Activated naive CD8-positive, alpha-beta T cell treated with anti-CD3 and anti-CD28 coated beads, Interleukin-2, amount 10 ng/mL, durations not matched to agents 7 days and 5 days (primary cell): ENCODE measurements around the gene IGF2R. TPM values are rescaled to one million over a fixed set of nuclear protein-coding genes. Genes with fewer than 3 reads are reported as not detected.

Experiments
- ATAC-seq: fragments of 150-1000 bp; cut with Tn5 transposase; one replicate; pipeline ENCODE4 v1.10.0; 2021; ENCODE audit warnings: low read depth, moderate library complexity
- POLR2A ChIA-PET: fragments of 350-600 bp; sonication (Branson Sonifier 250); formaldehyde crosslinking; loops from one replicate; lab custom pipeline; 2021; ENCODE audit warnings: antibody characterized with exemption; lab: Charles Lee
- DNase-seq: peaks from one replicate; pipeline ENCODE4 v3.0.0; 2021
- H3K27ac Mint-ChIP-seq: one replicate; pipeline ENCODE4 v1.8.0; 2022; ENCODE audit warnings: mild to moderate bottlenecking, mixed read lengths
- H3K27me3 Mint-ChIP-seq: one replicate; pipeline ENCODE4 v1.8.0; 2022; ENCODE audit warnings: mild to moderate bottlenecking, moderate library complexity, mixed read lengths
- H3K36me3 Mint-ChIP-seq: one replicate; pipeline ENCODE4 v1.8.0; 2021; ENCODE audit warnings: mild to moderate bottlenecking, mixed read lengths
- H3K4me1 Mint-ChIP-seq: one replicate; pipeline ENCODE4 v1.8.0; 2021; ENCODE audit warnings: mixed read lengths
- H3K4me3 Mint-ChIP-seq: one replicate; pipeline ENCODE4 v1.8.0; 2022; ENCODE audit warnings: mild to moderate bottlenecking, moderate library complexity, mixed read lengths
- H3K9me3 Mint-ChIP-seq: one replicate; pipeline ENCODE4 v1.8.0; 2021; ENCODE audit warnings: mixed read lengths
- total RNA-seq, 2 experiments: library from RNA; stranded (reverse); gene quantifications; one replicate each; pipeline ENCODE4 v1.2.3, GENCODE V29; 2021

IGF2R gene
- total RNA-seq, 2 experiments from 2014 or later = 75.0 to 77.7 TPM

- Mint-ChIP-seq H3K4me1 (peaks cover 53% of the 10 kb centered on the region), H3K9me3 (peaks cover 3% of the 10 kb centered on the region), H3K4me3 (peak overlapping the region; percentile 72), H3K36me3 (peaks cover 53% of the 10 kb centered on the region), H3K27me3 (no peaks in the 10 kb centered on the region), H3K27ac (peak overlapping the region; percentile 90)
- ATAC-seq (peak; percentile 23), DNase-seq (peak; percentile 39)
- POLR2A ChIA-PET = interaction anchor here (1.0 to 4.2 kb wide), 5 partner anchors 25 to 46 kb away, joined by 3 to 48 read pairs (median 4); partner anchors contain the start of gene IGF2R
These were observed 45.3 kb downstream of the IGF2R start for GRCh38 chr6:160013987-160014868.

GRCh38 chr6:160014869-160015182 is 45.9 kb downstream of the IGF2R start:
- no peaks in the 10 kb centered on the region for H3K27me3 Mint-ChIP-seq
- DNase-seq = no peak
- peaks cover 55% of the 10 kb centered on the region for H3K4me1 Mint-ChIP-seq
- peak overlapping the region; percentile 72 for H3K4me3 Mint-ChIP-seq
- no peak for ATAC-seq
- peaks cover 55% of the 10 kb centered on the region for H3K36me3 Mint-ChIP-seq
- POLR2A ChIA-PET = interaction anchor here (1.0 to 4.2 kb wide), 5 partner anchors 25 to 47 kb away, joined by 3 to 48 read pairs (median 4); partner anchors contain the start of gene IGF2R
- peaks cover 3% of the 10 kb centered on the region for H3K9me3 Mint-ChIP-seq
- peak overlapping the region; percentile 90 for H3K27ac Mint-ChIP-seq

GRCh38 chr6:160015778-160016684 is 47.1 kb downstream of the IGF2R start:
- H3K4me1 Mint-ChIP-seq = peaks cover 55% of the 10 kb centered on the region

GRCh38 chr6:160022101-160022500 is 53.2 kb downstream of the IGF2R start:
- Mint-ChIP-seq H3K36me3 (peaks cover 28% of the 10 kb centered on the region), H3K4me1 (peaks cover 19% of the 10 kb centered on the region), H3K27ac (no peak overlapping the region), H3K27me3 (no peaks in the 10 kb centered on the region), H3K4me3 (no peak overlapping the region), H3K9me3 (peaks cover 3% of the 10 kb centered on the region)
- no peak for DNase-seq
- POLR2A ChIA-PET = no interaction called here
- no peak for ATAC-seq

More at GRCh38 chr6:160015778-160016684, 47.1 kb downstream of the IGF2R start:
- Mint-ChIP-seq H3K4me3 (peak overlapping the region; percentile 72), H3K9me3 (peaks cover 3% of the 10 kb centered on the region), H3K27me3 (no peaks in the 10 kb centered on the region), H3K36me3 (peaks cover 51% of the 10 kb centered on the region), H3K27ac (peak overlapping the region; percentile 90)
- DNase-seq (peak; percentile 75), ATAC-seq (peak; percentile 81)
- POLR2A ChIA-PET = interaction anchor here (0.6 to 4.2 kb wide), 7 partner anchors 9 to 446 kb away, joined by 3 to 48 read pairs (median 3); partner anchors contain the start of genes IGF2R and WTAP

GRCh38 chr6:160022793-160023192 is 53.9 kb downstream of the IGF2R start:
- DNase-seq (no peak), ATAC-seq (no peak)
- no peak overlapping the region for H3K27ac Mint-ChIP-seq
- POLR2A ChIA-PET = no interaction called here
- H3K4me3 Mint-ChIP-seq = no peak overlapping the region
- H3K4me1 Mint-ChIP-seq = peaks cover 16% of the 10 kb centered on the region
- H3K9me3 Mint-ChIP-seq = peaks cover 3% of the 10 kb centered on the region
- no peaks in the 10 kb centered on the region for H3K27me3 Mint-ChIP-seq
- H3K36me3 Mint-ChIP-seq = peaks cover 25% of the 10 kb centered on the region

- ATAC-seq (no peak), DNase-seq (no peak)
- POLR2A ChIA-PET = interaction anchor here (1.1 kb wide), 1 partner anchor 54 kb away, joined by 3 read pairs; no protein-coding TSS in a partner anchor
- H3K36me3 Mint-ChIP-seq = peaks cover 23% of the 10 kb centered on the region
- H3K27ac Mint-ChIP-seq = no peak overlapping the region
- H3K4me3 Mint-ChIP-seq = no peak overlapping the region
- H3K4me1 Mint-ChIP-seq = peaks cover 13% of the 10 kb centered on the region
- no peaks in the 10 kb centered on the region for H3K27me3 Mint-ChIP-seq
- H3K9me3 Mint-ChIP-seq = no peaks in the 10 kb centered on the region
These were observed 55.3 kb downstream of the IGF2R start for GRCh38 chr6:160024152-160024551.

- H3K27me3 Mint-ChIP-seq = no peaks in the 10 kb centered on the region
- ATAC-seq (no peak), DNase-seq (no peak)
- no peaks in the 10 kb centered on the region for H3K9me3 Mint-ChIP-seq
- H3K4me3 Mint-ChIP-seq = no peak overlapping the region
- H3K36me3 Mint-ChIP-seq = peaks cover 31% of the 10 kb centered on the region
- POLR2A ChIA-PET = no interaction called here
- H3K4me1 Mint-ChIP-seq = peaks cover 12% of the 10 kb centered on the region
- H3K27ac Mint-ChIP-seq = no peak overlapping the region
These were observed 58.2 kb downstream of the IGF2R start for GRCh38 chr6:160027076-160027475.

GRCh38 chr6:160027931-160028330 is 59.0 kb downstream of the IGF2R start:
- Mint-ChIP-seq H3K36me3 (peaks cover 37% of the 10 kb centered on the region), H3K9me3 (no peaks in the 10 kb centered on the region), H3K27me3 (no peaks in the 10 kb centered on the region), H3K27ac (peak overlapping the region; percentile 78), H3K4me1 (peaks cover 13% of the 10 kb centered on the region), H3K4me3 (no peak overlapping the region)
- POLR2A ChIA-PET = no interaction called here
- ATAC-seq (no peak), DNase-seq (no peak)

- Mint-ChIP-seq H3K36me3 (peaks cover 44% of the 10 kb centered on the region), H3K4me1 (peaks cover 13% of the 10 kb centered on the region), H3K9me3 (no peaks in the 10 kb centered on the region), H3K27me3 (no peaks in the 10 kb centered on the region), H3K27ac (peak overlapping the region; percentile 78), H3K4me3 (no peak overlapping the region)
- ATAC-seq (peak; percentile 72), DNase-seq (no peak)
- POLR2A ChIA-PET = no interaction called here
These were observed 59.8 kb downstream of the IGF2R start for GRCh38 chr6:160028487-160029275.

GRCh38 chr6:160029525-160029924 is 60.6 kb downstream of the IGF2R start:
- POLR2A ChIA-PET = no interaction called here
- peaks cover 13% of the 10 kb centered on the region for H3K4me1 Mint-ChIP-seq
- H3K36me3 Mint-ChIP-seq = peaks cover 46% of the 10 kb centered on the region
- DNase-seq (no peak), ATAC-seq (no peak)
- no peak overlapping the region for H3K27ac Mint-ChIP-seq
- no peak overlapping the region for H3K4me3 Mint-ChIP-seq
- no peaks in the 10 kb centered on the region for H3K9me3 Mint-ChIP-seq
- no peaks in the 10 kb centered on the region for H3K27me3 Mint-ChIP-seq

- DNase-seq (no peak), ATAC-seq (no peak)
- H3K27ac Mint-ChIP-seq = no peak overlapping the region
- no peaks in the 10 kb centered on the region for H3K9me3 Mint-ChIP-seq
- no peaks in the 10 kb centered on the region for H3K27me3 Mint-ChIP-seq
- H3K4me3 Mint-ChIP-seq = no peak overlapping the region
- POLR2A ChIA-PET = no interaction called here
- peaks cover 13% of the 10 kb centered on the region for H3K4me1 Mint-ChIP-seq
- H3K36me3 Mint-ChIP-seq = peaks cover 49% of the 10 kb centered on the region
These were observed 61.2 kb downstream of the IGF2R start for GRCh38 chr6:160030103-160030502.

GRCh38 chr6:160031442-160031841 is 62.6 kb downstream of the IGF2R start:
- ATAC-seq = no peak
- Mint-ChIP-seq H3K9me3 (no peaks in the 10 kb centered on the region), H3K4me1 (peaks cover 14% of the 10 kb centered on the region), H3K4me3 (no peak overlapping the region), H3K27ac (peak overlapping the region; percentile 10), H3K27me3 (no peaks in the 10 kb centered on the region), H3K36me3 (peaks cover 54% of the 10 kb centered on the region)
- DNase-seq = no peak
- POLR2A ChIA-PET = no interaction called here
